ENCODE measurements around the gene OPTC. TPM values are rescaled to one million over a fixed set of nuclear protein-coding genes. Genes with fewer than 3 reads are reported as not detected.
A peak's percentile ranks its signal among the peaks of the same experiment; 100 is the strongest.

The OPTC gene
- total and polyA plus RNA-seq, 8 donors = not detected

DNA sequence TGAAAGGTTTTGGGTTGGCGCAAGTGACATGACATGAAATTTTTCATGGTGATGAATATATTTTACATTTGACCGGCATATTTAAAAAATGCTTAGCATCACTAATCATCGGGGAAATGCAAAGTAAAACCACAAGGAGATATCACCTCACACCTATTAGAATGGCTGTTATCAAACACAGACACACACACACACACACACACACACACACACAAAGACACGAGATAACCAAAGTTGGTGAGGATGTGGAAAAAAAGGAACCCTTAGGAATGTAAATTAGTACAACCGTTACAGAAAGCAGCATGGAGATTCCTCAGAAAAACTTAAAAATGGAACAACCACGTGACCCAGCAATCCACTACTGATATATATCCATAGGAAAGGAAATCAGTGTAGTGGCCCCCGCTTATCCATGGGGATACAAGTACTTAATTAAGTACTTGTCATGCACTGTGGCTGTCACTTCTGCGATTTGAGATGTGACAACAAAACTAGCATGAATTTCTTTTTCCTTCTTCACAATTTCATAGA is 34.2 kb upstream of the OPTC start:
- FAIRE-seq (no peak), DNase-seq (no peak), ATAC-seq (no peak)
- no peaks in the 10 kb centered on the region for H3K9me3 ChIP-seq
- H3K4me1 ChIP-seq = no peaks in the 10 kb centered on the region
- no peak overlapping the region for H3K27ac ChIP-seq
- TF ChIP-seq, protein P1, sequence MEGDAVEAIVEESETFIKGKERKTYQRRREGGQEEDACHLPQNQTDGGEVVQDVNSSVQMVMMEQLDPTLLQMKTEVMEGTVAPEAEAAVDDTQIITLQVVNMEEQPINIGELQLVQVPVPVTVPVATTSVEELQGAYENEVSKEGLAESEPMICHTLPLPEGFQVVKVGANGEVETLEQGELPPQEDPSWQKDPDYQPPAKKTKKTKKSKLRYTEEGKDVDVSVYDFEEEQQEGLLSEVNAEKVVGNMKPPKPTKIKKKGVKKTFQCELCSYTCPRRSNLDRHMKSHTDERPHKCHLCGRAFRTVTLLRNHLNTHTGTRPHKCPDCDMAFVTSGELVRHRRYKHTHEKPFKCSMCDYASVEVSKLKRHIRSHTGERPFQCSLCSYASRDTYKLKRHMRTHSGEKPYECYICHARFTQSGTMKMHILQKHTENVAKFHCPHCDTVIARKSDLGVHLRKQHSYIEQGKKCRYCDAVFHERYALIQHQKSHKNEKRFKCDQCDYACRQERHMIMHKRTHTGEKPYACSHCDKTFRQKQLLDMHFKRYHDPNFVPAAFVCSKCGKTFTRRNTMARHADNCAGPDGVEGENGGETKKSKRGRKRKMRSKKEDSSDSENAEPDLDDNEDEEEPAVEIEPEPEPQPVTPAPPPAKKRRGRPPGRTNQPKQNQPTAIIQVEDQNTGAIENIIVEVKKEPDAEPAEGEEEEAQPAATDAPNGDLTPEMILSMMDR (IDR thresholded peaks at IDR 0.05) = no peak
- intact Hi-C loops (cut with DNase I) = no loop called here
- H3K4me3 ChIP-seq = no peak overlapping the region
- 44 to 55% methylated on average over 8 of the region's 8 CpGs for WGBS, 2 donors
- H3K36me3 ChIP-seq = no peaks in the 10 kb centered on the region
- no peaks in the 10 kb centered on the region for H3K27me3 ChIP-seq

DNA sequence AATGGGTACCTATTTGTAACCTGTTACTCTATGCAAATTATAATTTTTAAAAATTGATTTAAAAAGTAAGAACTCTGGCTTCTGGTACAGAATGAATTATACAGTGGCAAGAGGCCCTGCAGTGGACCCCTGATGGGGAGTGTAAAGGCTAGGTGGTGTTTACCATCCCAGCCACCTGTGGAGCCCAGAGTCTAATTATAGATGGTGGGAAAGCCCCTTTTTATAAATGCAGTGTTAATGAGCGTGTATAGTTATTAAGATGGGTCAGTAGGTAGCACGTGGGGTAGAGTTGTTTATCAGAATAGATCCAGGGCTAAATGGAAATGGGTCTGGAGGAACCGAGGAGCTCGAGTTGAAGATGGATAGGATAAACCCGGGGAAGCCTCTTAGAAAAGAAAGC is 32.2 kb upstream of the OPTC start:
- Histone ChIP-seq H3K9me3 (no peaks in the 10 kb centered on the region), H3K36me3 (no peaks in the 10 kb centered on the region), H3K27me3 (no peaks in the 10 kb centered on the region), H3K27ac (no peak overlapping the region), H3K4me1 (no peaks in the 10 kb centered on the region), H3K4me3 (no peak overlapping the region)
- DNase-seq (no peak), ATAC-seq (no peak), FAIRE-seq (no peak)
- 43 to 56% methylated on average over 5 of the region's 5 CpGs for WGBS, 2 donors
- intact Hi-C loops (cut with DNase I) = no loop called here
- TF ChIP-seq, protein P1 (IDR thresholded peaks at IDR 0.05) = no peak

DNA sequence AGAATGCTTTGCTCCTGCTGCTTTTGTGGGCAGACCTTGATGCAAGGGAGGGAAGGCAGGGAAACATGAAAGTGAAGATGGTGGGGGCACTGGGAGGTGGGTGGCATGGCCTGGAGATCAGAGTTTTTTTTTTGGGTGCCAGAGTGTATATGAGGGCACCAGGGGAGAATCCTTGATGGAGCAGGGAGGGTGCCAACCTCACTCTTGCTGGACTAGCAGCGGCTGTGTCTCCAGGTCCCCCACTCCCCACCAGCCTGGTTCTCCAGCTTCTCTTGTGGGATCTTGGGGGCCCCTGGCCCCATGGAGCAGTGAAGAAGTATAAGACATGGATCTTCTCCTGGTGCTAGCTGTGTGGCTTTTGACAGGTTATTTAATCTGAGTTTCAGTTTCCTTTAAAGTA is 31.8 kb upstream of the OPTC start:
- no peaks in the 10 kb centered on the region for H3K9me3 ChIP-seq
- intact Hi-C loops (cut with DNase I) = no loop called here
- no peak overlapping the region for H3K27ac ChIP-seq
- H3K27me3 ChIP-seq = no peaks in the 10 kb centered on the region
- H3K36me3 ChIP-seq = no peaks in the 10 kb centered on the region
- H3K4me1 ChIP-seq = no peaks in the 10 kb centered on the region
- H3K4me3 ChIP-seq = no peak overlapping the region
- FAIRE-seq = no peak
- TF ChIP-seq, protein P1 (IDR thresholded peaks at IDR 0.05) = no peak
- ATAC-seq = no peak
- 92 to 100% methylated on average over 1 of the region's 1 CpG for WGBS, 2 donors
- no peak for DNase-seq

- DNase-seq (no peak), ATAC-seq (peak in 1 of 4 donors; percentile 15), FAIRE-seq (no peak)
- H3K36me3 ChIP-seq = no peaks in the 10 kb centered on the region
- intact Hi-C loops (cut with DNase I) = no loop called here
- 79 to 86% methylated on average over 6 of the region's 6 CpGs for WGBS, 2 donors
- TF ChIP-seq, protein P1 (IDR thresholded peaks at IDR 0.05) = no peak
- no peak overlapping the region for H3K4me3 ChIP-seq
- H3K27ac ChIP-seq = no peak overlapping the region
- H3K9me3 ChIP-seq = no peaks in the 10 kb centered on the region
- H3K4me1 ChIP-seq = no peaks in the 10 kb centered on the region
- no peaks in the 10 kb centered on the region for H3K27me3 ChIP-seq
These were observed 31.1 kb upstream of the OPTC start for GRCh38 chr1:203462878-203463277.

DNA sequence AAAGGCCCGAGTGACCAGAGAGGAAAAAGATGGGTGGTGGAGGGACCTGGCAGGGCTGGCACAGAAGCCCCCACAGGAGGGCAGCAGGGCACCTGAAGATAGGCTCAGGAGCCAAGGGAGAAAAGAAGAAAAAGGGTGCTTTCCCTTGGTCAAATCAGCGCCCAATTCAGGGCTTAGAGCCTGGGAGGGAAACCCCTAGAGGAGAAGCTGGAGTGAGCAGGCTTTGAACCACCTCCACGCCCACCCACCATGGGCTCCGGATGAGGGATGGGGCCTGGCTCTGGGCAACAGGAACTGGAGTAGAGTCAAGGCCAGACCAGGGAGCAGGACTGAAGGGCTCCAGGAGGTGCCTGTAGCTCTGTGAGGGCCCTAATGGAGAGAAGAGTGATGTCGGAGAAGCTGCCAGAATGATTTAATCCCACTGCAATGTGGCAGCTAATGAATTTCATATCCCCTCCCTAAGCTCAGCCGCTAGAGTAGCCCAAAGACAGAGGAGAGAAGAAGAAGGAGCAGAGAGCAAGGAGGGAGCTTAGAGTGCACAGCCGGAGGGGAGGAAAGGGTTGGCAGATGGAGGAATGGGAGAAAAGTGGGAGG is 30.4 kb upstream of the OPTC start:
- TF ChIP-seq, protein P1 (IDR thresholded peaks at IDR 0.05) = no peak
- DNase-seq = no peak
- intact Hi-C loops (cut with DNase I) = no loop called here
- H3K4me3 ChIP-seq = no peak overlapping the region
- ATAC-seq = no peak
- no peak for FAIRE-seq
- H3K36me3 ChIP-seq = no peaks in the 10 kb centered on the region
- no peak overlapping the region for H3K27ac ChIP-seq
- WGBS, 2 donors = 65 to 70% methylated on average over 7 of the region's 7 CpGs
- no peaks in the 10 kb centered on the region for H3K9me3 ChIP-seq
- no peaks in the 10 kb centered on the region for H3K27me3 ChIP-seq
- no peaks in the 10 kb centered on the region for H3K4me1 ChIP-seq
